GM20431 (cell line): ENCODE measurements around the gene SLC2A10.

ENCODE experiments used
- in situ Hi-C: fragments of 300-500 bp; cut with MseI, MboI; formaldehyde crosslinking; loops from one replicate; pipeline ENCODE4 v1.15.0; 2020; ENCODE audit warnings: low sequenced_read_pairs; ENCODE audit not compliant: unreplicated experiment

Gene SLC2A10

GRCh38 chr20:46722450-46722849 is 13.0 kb downstream of the SLC2A10 start:
- in situ Hi-C loops, result no loop called here

GRCh38 chr20:46723039-46723438 is 13.6 kb downstream of the SLC2A10 start:
- in situ Hi-C loops, result no loop called here

- in situ Hi-C loops, result no loop called here
Observed at GRCh38 chr20:46724343-46724959, 15.0 kb downstream of the SLC2A10 start.

- in situ Hi-C loops, result no loop called here
Observed at GRCh38 chr20:46725186-46726165, 16.0 kb downstream of the SLC2A10 start.

GRCh38 chr20:46731770-46732169 is 22.3 kb downstream of the SLC2A10 start:
- in situ Hi-C loops, result no loop called here

GRCh38 chr20:46735436-46735835 is 26.0 kb downstream of the SLC2A10 start:
- in situ Hi-C loops, result no loop called here

- in situ Hi-C loops, result no loop called here
Observed at GRCh38 chr20:46739431-46740213, 30.2 kb downstream of the SLC2A10 start.

- in situ Hi-C loops, result no loop called here
Observed at GRCh38 chr20:46740214-46740609, 30.8 kb downstream of the SLC2A10 start.

GRCh38 chr20:46741924-46742668 is 32.6 kb downstream of the SLC2A10 start:
- in situ Hi-C loops, result no loop called here

GRCh38 chr20:46742669-46743045 is 33.2 kb downstream of the SLC2A10 start:
- in situ Hi-C loops, result no loop called here

- in situ Hi-C loops, result no loop called here
Observed at GRCh38 chr20:46743088-46743487, 33.6 kb downstream of the SLC2A10 start.

- in situ Hi-C loops, result no loop called here
Observed at GRCh38 chr20:46746956-46747526, 37.6 kb downstream of the SLC2A10 start.

GRCh38 chr20:46749147-46749546 is 39.7 kb downstream of the SLC2A10 start:
- in situ Hi-C loops, result no loop called here

- in situ Hi-C loops, result no loop called here
Observed at GRCh38 chr20:46751856-46752255, 42.4 kb downstream of the SLC2A10 start.

- in situ Hi-C loops, result no loop called here
Observed at GRCh38 chr20:46752728-46753127, 43.3 kb downstream of the SLC2A10 start.

- in situ Hi-C loops, result no loop called here
Observed at GRCh38 chr20:46755483-46756413, 46.3 kb downstream of the SLC2A10 start.

- in situ Hi-C loops, result no loop called here
Observed at GRCh38 chr20:46756419-46756818, 47.0 kb downstream of the SLC2A10 start.

- in situ Hi-C loops, result no loop called here
Observed at GRCh38 chr20:46757135-46757534, 47.7 kb downstream of the SLC2A10 start.
